Epidermal melanocyte (primary cell): ENCODE results near the gene KLK15.

Experiments
- DNase-seq: peaks from one replicate; pipeline ENCODE4 v3.0.0; 2011; ENCODE audit warnings: low spot score; ENCODE audit not compliant: insufficient read length

KLK15 gene, protein sequence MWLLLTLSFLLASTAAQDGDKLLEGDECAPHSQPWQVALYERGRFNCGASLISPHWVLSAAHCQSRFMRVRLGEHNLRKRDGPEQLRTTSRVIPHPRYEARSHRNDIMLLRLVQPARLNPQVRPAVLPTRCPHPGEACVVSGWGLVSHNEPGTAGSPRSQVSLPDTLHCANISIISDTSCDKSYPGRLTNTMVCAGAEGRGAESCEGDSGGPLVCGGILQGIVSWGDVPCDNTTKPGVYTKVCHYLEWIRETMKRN

DNA sequence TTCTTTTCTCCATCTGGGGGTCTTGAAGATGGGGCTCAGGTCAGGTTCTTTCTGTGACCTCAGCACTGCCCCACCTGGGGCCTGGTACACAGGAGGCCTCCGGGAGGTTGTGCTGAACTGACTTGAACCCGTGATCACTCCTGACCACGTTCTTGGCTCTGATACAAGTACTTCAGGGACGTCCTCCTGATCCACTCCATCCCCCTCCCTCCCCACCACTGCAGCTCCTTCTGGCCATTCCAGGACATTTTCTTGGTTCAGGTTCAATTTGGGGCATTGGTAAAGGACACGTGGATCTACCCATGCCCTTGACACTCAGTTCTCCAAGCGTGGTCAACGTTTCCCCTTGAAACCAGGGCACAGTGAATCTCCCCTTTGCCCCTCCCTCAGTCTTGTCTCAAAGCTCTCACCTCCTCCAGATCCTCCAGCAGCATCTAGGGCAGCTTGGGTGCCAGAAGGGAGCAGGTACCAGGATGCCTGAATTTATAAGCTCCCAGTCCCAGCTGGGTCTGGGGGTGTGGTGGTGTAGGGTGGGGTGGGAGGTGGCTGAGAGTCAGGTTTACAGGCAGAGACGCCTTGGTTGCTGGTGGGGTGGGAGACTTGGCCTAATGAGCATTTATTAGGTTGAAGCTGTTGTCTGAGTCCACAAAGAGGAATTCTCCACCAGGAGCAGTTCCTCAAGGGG, at the start of gene KLK15:
Gene KLK15, minus strand, starts transcription at position 458 of the 685 bp plus-strand sequence. CDS start 2,082 bp downstream, outside the sequence.
- DNase-seq = no peak

DNA sequence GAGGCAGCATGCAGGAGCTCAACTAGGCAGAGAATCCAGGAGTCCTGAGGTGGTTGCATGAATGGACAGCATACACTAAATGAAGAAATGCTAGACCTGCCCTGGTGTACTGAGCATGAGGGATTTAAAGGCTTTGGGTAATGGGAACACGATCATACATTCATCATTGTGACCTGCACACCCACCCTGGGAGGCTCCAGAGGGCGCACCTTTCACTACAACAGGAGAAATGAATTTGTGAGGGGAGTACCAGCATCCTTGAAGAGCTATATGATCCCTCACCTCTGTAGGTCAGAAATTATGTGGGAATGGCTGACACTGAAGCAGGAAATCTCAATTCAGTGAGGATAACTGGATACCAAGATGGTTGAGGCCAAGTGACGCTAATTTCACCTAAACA, 48.8 kb upstream of the KLK15 start:
- no peak for DNase-seq

DNA sequence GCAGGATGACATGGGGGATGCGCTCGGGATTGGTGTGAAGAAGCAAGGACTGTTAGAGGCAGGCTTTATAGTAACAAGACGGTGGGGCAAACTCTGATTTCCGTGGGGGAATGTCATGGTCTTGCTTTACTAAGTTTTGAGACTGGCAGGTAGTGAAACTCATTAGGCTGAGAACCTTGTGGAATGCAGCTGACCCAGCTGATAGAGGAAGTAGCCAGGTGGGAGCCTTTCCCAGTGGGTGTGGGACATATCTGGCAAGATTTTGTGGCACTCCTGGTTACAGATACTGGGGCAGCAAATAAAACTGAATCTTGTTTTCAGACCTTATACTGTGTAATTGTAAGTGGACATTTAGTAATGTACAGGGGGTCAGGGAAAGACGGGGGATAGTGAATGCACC, 46.9 kb upstream of the KLK15 start:
- no peak for DNase-seq

DNA sequence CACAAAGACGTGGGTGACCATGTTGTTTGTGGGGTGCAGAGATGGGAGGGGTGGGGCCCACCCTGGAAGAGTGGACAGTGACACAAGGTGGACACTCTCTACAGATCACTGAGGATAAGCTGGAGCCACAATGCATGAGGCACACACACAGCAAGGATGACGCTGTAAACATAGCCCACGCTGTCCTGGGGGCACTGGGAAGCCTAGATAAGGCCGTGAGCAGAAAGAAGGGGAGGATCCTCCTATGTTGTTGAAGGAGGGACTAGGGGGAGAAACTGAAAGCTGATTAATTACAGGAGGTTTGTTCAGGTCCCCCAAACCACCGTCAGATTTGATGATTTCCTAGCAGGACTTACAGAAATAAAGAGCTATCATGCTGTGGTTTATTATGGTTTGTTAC, 45.5 kb upstream of the KLK15 start:
- no peak for DNase-seq

DNA sequence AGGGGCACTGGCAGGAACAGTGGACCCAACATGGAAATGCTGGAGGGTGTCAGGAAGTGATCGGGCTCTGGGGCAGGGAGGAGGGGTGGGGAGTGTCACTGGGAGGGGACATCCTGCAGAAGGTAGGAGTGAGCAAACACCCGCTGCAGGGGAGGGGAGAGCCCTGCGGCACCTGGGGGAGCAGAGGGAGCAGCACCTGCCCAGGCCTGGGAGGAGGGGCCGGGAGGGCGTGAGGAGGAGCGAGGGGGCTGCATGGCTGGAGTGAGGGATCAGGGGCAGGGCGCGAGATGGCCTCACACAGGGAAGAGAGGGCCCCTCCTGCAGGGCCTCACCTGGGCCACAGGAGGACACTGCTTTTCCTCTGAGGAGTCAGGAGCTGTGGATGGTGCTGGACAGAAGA, 44.0 kb upstream of the KLK15 start:
- DNase-seq = no peak

DNA sequence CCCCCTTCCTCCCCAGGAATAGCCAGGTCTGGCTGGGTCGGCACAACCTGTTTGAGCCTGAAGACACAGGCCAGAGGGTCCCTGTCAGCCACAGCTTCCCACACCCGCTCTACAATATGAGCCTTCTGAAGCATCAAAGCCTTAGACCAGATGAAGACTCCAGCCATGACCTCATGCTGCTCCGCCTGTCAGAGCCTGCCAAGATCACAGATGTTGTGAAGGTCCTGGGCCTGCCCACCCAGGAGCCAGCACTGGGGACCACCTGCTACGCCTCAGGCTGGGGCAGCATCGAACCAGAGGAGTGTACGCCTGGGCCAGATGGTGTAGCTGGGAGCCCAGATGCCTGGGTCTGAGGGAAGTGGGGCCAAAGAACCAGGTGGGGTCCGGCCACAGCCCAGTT, 43.1 kb upstream of the KLK15 start:
- DNase-seq = no peak

DNA sequence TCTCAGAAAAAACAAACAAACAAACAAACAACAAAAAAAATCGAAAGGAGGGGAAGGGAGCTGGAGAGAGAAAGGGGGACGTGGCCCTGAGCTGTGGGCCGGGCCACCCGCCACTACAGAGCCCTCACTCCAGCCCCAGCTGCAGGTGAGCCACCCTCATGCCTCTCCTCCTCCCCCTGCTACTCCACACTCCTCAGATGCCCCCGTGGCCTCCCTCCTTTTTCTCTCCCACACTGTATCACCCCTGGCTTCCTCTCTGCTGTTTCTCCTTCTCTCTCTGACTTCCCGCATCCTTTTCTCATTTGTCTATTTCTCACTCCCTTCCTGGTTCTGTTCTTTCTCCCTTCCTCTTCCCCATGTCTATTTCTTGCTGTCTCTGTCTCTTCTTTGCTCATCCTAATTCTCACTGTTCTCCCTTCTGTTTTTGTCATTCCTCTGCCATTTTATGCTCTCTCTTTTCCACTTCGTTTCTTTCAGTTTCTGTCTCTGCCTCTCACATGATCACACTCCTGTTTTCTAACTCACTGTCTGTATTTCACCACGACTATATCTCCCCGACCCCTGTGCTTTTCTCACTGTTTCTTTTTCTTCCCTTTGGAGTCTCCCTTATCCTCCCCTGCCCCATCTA, 42.5 kb upstream of the KLK15 start:
- no peak for DNase-seq

DNA sequence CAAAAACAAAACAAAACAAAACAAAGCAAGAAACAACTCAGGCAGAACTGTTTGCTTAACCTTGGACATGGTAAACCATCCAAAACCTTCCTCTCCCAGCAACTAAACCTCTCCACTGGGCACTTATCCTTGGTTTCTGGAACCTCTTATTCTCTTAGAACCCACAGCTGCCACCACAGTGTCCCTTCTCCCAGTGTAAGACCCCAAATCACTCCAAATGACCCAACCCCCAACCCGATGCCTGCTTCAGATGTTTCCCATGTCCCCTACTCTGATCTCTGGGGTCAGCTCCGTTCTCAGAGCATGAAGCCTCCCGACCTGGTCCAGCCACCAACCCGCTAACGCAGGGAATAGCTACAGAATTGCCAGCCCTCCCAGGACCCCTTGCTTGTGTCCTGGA, 40.8 kb upstream of the KLK15 start:
- no peak for DNase-seq

DNA sequence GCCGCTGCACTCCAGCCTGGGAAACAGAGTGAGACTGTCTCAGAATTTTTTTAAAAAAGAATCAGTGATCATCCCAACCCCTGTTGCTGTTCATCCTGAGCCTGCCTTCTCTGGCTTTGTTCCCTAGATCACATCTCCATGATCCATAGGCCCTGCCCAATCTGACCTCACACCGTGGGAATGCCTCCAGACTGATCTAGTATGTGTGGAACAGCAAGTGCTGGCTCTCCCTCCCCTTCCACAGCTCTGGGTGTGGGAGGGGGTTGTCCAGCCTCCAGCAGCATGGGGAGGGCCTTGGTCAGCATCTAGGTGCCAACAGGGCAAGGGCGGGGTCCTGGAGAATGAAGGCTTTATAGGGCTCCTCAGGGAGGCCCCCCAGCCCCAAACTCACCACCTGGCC, 39.7 kb upstream of the KLK15 start, which contains the start of gene KLK2:
Gene KLK2, plus strand, starts transcription at position 384 of the 400 bp plus-strand sequence. CDS start 35 bp downstream, outside the sequence.
- no peak for DNase-seq

DNA sequence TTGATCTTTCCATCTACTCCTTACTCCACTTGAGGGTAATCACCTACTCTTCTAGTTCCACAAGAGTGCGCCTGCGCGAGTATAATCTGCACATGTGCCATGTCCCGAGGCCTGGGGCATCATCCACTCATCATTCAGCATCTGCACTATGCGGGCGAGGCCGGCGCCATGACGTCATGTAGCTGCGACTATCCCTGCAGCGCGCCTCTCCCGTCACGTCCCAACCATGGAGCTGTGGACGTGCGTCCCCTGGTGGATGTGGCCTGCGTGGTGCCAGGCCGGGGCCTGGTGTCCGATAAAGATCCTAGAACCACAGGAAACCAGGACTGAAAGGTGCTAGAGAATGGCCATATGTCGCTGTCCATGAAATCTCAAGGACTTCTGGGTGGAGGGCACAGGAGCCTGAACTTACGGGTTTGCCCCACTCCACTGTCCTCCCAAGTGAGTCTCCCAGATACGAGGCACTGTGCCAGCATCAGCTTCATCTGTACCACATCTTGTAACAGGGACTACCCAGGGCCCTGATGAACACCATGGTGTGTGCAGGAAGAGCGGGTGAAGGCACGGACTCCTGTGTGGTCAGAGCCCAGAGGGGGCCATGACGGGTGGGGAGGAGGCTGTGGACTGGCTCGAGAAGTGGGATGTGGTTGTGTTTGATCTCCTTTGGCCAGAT, 37.2 kb upstream of the KLK15 start:
- no peak for DNase-seq

DNA sequence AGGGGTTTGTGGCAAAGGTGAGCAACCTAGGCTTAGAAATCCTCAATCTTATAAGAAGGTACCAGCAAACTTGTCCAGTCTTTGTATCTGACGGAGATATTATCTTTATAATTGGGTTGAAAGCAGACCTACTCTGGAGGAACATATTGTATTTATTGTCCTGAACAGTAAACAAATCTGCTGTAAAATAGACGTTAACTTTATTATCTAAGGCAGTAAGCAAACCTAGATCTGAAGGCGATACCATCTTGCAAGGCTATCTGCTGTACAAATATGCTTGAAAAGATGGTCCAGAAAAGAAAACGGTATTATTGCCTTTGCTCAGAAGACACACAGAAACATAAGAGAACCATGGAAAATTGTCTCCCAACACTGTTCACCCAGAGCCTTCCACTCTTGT, 36.1 kb upstream of the KLK15 start:
- no peak for DNase-seq

DNA sequence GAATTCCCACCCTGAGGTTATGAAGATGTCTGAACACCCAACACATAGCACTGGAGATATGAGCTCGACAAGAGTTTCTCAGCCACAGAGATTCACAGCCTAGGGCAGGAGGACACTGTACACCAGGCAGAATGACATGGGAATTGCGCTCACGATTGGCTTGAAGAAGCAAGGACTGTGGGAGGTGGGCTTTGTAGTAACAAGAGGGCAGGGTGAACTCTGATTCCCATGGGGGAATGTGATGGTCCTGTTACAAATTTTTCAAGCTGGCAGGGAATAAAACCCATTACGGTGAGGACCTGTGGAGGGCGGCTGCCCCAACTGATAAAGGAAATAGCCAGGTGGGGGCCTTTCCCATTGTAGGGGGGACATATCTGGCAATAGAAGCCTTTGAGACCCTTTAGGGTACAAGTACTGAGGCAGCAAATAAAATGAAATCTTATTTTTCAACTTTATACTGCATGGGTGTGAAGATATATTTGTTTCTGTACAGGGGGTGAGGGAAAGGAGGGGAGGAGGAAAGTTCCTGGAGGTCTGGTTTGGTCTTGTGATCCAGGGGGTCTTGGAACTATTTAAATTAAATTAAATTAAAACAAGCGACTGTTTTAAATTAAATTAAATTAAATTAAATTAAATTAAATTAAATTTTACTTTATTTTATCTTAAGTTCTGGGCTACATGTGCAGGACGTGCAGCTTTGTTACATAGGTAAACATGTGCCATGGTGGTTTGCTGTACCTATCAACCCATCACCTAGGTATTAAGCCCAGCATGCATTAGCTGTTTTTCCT, 28.3 kb upstream of the KLK15 start:
- no peak for DNase-seq

DNA sequence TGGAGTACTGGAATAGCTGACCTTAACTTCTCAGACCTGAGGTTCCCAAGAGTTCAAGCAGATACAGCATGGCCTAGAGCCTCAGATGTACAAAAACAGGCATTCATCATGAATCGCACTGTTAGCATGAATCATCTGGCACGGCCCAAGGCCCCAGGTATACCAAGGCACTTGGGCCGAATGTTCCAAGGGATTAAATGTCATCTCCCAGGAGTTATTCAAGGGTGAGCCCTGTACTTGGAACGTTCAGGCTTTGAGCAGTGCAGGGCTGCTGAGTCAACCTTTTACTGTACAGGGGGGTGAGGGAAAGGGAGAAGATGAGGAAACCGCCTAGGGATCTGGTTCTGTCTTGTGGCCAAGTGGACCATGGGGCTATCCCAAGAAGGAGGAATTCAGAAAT, 27.6 kb upstream of the KLK15 start:
- DNase-seq = no peak

DNA sequence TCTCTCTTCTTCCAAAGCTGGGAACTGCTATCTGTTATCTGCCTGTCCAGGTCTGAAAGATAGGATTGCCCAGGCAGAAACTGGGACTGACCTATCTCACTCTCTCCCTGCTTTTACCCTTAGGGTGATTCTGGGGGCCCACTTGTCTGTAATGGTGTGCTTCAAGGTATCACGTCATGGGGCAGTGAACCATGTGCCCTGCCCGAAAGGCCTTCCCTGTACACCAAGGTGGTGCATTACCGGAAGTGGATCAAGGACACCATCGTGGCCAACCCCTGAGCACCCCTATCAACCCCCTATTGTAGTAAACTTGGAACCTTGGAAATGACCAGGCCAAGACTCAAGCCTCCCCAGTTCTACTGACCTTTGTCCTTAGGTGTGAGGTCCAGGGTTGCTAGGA, 26.5 kb upstream of the KLK15 start:
- no peak for DNase-seq

DNA sequence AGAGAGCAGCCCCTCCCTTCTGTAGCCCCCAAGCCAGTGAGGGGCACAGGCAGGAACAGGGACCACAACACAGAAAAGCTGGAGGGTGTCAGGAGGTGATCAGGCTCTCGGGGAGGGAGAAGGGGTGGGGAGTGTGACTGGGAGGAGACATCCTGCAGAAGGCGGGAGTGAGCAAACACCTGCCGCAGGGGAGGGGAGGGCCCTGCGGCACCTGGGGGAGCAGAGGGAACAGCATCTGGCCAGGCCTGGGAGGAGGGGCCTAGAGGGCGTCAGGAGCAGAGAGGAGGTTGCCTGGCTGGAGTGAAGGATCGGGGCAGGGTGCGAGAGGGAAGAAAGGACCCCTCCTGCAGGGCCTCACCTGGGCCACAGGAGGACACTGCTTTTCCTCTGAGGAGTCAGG, 25.5 kb upstream of the KLK15 start:
- DNase-seq = no peak

DNA sequence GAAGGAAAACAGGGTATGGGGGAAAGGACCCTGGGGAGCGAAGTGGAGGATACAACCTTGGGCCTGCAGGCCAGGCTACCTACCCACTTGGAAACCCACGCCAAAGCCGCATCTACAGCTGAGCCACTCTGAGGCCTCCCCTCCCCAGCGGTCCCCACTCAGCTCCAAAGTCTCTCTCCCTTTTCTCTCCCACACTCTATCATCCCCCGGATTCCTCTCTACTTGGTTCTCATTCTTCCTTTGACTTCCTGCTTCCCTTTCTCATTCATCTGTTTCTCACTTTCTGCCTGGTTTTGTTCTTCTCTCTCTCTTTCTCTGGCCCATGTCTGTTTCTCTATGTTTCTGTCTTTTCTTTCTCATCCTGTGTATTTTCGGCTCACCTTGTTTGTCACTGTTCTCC, 24.0 kb upstream of the KLK15 start:
- no peak for DNase-seq

DNA sequence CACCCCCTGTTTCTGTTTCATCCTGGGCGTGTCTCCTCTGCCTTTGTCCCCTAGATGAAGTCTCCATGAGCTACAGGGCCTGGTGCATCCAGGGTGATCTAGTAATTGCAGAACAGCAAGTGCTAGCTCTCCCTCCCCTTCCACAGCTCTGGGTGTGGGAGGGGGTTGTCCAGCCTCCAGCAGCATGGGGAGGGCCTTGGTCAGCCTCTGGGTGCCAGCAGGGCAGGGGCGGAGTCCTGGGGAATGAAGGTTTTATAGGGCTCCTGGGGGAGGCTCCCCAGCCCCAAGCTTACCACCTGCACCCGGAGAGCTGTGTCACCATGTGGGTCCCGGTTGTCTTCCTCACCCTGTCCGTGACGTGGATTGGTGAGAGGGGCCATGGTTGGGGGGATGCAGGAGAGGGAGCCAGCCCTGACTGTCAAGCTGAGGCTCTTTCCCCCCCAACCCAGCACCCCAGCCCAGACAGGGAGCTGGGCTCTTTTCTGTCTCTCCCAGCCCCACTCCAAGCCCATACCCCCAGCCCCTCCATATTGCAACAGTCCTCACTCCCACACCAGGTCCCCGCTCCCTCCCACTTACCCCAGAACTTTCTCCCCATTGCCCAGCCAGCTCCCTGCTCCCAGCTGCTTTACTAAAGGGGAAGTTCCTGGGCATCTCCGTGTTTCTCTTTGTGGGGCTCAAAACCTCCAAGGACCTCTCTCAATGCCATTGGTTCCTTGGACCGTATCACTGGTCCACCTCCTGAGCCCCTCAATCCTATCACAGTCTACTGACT, 21.4 kb upstream of the KLK15 start, which contains the start of gene KLK3:
Gene KLK3, plus strand, starts transcription at position 280 of the 775 bp plus-strand sequence. Its CDS starts 41 bp downstream, at position 321.
- DNase-seq = no peak

DNA sequence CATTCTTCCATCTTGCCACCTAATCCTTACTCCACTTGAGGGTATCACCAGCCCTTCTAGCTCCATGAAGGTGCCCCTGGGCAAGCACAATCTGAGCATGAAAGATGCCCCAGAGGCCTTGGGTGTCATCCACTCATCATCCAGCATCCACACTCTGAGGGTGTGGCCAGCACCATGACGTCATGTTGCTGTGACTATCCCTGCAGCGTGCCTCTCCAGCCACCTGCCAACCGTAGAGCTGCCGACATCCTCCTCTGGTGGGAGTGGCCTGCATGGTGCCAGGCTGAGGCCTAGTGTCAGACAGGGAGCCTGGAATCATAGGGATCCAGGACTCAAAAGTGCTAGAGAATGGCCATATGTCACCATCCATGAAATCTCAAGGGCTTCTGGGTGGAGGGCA, 18.2 kb upstream of the KLK15 start:
- DNase-seq = no peak

DNA sequence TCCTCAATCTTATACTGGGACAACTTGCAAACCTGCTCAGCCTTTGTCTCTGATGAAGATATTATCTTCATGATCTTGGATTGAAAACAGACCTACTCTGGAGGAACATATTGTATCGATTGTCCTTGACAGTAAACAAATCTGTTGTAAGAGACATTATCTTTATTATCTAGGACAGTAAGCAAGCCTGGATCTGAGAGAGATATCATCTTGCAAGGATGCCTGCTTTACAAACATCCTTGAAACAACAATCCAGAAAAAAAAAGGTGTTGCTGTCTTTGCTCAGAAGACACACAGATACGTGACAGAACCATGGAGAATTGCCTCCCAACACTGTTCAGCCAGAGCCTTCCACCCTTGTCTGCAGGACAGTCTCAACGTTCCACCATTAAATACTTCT, 17.4 kb upstream of the KLK15 start:
- DNase-seq = no peak

DNA sequence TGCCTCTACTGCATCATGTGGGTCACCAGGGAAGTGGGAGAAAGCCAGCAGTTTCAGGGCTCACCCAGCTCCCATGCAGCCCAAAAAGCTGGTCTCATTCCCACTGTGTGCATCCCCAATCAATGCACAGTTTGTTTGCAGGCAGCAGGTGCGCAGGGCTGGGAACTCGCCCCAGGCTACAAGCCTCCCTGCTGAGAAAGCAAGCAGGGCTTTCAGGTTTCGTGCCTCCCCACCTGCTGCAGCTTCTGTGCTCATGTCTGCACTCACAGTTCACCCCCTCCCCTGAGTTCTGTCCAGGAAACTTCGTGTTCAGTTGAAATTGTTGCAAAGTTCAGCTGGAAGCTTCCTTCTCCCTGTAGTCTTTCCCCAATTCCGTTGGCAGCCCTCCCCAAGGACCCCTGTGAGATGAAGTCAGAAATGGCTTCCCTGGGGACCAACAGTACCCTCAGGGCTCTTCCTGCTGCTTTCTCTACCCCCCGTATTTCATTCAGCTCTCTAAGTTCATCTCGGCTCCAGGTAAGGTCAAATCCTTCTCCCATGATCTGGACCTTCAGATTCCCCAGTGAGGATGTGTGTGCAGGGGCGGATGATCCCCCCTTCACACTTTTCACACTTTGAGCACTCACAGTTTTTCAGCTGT, 11.0 kb upstream of the KLK15 start:
- no peak for DNase-seq
